ENCODE measurements around the gene SYNDIG1.

- no peak for TF ChIP-seq CTCF (IDR thresholded peaks at IDR 0.05)
- no peak for TF ChIP-seq EP300 (IDR thresholded peaks at IDR 0.05)
Measured at GRCh38 chr20:24699321-24700165, 230.1 kb downstream of the SYNDIG1 start.

Data from tibial nerve (tissue), 4 donors.